Measurements from ENCODE around the gene GPD1L.
"Not testable (repeated sequence)": the region's sequence is repeated elsewhere in the genome, so short reads cannot be mapped to it uniquely, and the experiment has no call there.

GPD1L gene

DNA sequence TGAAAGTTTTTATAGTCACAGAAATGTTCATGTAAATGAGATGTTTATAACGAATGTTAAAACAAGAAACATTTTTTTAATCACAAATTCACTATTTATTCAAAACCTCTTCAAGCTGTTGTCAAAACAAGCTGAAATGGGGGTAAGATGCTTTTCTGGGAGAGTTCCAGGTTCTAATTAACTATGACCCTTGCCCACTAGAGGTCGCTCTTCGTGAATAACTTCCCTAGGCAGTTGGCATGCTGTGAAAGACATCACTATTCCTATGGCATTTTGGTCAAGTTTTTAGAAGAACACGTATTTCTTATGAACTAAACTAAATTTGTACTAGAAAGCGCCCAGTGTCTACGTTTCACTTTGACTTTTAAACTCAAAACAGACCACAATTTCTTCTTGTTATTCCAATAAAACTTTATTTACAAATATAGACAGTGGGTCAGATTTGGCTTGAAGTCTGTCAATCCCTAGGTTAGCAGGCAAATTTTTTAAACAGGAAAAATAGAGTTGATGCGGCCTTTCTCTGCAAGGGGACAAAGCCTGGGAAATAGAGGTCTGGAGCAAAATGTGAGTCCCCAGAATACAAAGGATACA is 69.3 kb downstream of the GPD1L start:
- no peak for TF ChIP-seq ZNF274 (IDR thresholded peaks at IDR 0.05; ENCODE audit: low read depth, low read length)
- H3K4me3 ChIP-seq (ENCODE audit: low read length): no peak overlapping the region

DNA sequence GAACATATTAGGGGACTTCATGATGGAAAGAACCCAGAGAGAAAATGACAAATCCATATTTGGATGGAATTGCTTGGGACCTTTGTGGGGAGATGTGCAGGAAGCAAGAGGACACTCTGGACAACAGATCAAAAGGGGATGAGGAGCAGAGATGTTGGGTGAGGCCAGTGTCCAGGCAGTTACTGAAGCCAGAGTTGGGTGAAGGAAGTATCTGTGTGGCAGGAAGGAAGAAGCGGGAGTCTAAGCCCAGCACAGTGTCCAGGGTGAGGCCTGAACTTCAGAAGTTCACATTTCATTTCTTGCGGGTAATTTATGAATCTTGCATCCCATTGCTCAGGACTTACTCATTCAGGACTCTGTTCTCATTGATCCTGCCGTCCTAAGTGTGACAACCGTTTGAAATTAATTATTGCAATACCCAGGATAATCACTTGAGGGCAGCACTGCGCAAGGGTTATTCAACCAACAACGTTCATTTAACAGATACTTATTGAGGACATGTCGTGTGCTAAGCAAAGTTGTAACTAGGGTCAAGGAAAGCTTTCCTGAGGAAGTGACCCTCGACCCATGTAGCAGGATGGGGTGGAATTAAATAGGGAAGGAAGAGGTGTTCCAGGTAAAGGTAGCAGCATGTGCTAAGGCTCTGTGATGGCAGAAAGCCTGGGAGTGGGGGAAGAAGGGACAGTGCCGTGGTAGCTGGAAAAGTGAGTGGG is 70.7 kb downstream of the GPD1L start:
- TF ChIP-seq ZNF274 (IDR thresholded peaks at IDR 0.05; ENCODE audit: low read depth, low read length): no peak
- H3K4me3 ChIP-seq (ENCODE audit: low read length): no peak overlapping the region

DNA sequence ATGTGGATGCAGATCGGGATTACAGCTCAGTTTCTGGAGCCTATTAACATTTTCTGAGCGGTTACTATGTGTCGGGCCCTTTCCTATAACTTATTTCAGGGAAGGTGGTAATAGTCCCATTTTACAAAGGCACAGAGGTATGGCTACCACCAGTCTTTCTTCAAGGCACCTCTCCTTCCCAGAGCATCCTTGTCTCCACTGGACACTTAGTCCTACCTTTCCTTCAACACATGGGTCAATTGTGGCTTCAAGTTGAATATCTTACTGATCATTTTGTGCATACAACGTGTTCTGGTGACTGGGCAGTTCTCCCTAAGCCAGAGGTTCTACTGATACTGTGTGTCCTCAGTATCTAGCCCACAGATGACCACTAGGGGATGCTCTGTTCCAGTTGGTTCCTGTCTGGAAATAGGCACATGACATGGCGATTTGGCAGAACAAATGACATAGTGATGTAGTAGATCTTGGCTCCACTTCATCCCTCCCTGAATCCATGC is 71.3 kb downstream of the GPD1L start:
- TF ChIP-seq ZNF274 (IDR thresholded peaks at IDR 0.05; ENCODE audit: low read depth, low read length): no peak
- H3K4me3 ChIP-seq (ENCODE audit: low read length): no peak overlapping the region

DNA sequence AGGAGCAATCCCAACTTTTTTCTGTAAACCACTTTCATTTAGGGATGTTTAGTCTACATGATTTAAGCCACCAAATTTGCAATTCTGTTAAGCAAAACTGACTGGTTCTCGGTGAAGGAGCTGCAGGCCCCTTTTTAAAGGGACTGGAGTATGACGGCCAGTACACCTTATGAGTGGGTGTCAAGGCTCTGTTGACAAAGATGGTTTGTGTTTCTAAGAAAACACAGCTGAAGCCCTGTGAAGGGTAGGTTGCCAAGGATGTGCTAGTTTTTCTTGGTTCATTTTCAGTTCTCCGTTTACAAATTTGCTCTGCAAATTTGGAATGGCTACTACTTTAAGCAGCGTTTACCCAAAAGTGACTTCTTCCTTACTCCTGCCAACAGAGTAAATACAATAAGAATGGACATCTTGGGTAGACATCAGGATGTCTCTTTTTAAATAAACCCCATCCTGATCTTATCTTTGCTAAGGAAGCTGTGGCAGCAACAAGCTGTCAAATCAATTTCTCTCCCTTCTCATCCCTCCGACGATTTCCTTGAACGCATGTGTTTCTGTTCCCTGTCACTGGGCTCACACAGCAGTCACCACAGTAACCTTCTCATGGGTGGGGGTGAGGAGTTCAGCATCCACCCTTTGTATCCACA is 73.8 kb downstream of the GPD1L start:
- no peak for TF ChIP-seq ZNF274 (IDR thresholded peaks at IDR 0.05; ENCODE audit: low read depth, low read length)
- H3K4me3 ChIP-seq (ENCODE audit: low read length): no peak overlapping the region

DNA sequence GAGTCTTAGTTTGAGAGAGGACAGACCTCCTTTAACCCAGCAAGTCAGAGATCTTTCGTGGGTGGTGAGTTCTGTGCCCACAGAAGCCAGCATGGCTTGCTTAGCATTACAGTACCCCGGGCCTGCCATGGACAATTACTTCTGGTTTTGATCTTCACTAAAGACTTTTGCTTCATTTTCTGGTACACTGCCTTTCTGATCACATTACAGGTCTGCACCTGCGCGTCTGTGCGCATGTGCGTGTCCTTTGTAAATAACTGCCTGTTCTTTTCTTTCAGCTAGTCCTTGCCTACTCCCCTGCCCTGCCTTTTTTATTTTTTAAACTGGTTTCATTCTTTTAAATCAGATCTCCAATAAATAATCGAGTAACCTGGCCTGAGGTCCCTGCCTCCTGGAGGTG is 74.9 kb downstream of the GPD1L start:
- no peak for TF ChIP-seq ZNF274 (IDR thresholded peaks at IDR 0.05; ENCODE audit: low read depth, low read length)
- no peak overlapping the region for H3K4me3 ChIP-seq (ENCODE audit: low read length)

DNA sequence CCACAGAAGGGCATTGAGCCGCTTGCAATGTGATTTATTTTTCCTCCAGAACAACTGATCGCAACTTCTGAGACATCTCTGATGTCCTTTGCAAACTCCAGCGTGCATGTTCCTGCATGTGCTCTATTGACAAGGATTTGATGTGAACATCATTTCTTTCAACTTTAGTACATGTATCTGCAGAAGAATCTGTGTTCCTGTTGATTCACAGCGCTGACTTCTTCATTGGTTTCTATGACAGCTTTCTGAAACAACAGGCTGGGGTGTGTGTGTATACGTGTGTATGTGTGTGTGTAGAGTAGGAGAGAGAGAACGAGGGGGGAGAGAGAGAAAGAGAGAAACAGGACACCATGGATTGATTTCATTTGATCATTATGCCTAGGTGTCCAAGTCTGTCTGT is 75.4 kb downstream of the GPD1L start:
- no peak overlapping the region for H3K4me3 ChIP-seq (ENCODE audit: low read length)
- TF ChIP-seq ZNF274 (IDR thresholded peaks at IDR 0.05; ENCODE audit: low read depth, low read length): no peak

DNA sequence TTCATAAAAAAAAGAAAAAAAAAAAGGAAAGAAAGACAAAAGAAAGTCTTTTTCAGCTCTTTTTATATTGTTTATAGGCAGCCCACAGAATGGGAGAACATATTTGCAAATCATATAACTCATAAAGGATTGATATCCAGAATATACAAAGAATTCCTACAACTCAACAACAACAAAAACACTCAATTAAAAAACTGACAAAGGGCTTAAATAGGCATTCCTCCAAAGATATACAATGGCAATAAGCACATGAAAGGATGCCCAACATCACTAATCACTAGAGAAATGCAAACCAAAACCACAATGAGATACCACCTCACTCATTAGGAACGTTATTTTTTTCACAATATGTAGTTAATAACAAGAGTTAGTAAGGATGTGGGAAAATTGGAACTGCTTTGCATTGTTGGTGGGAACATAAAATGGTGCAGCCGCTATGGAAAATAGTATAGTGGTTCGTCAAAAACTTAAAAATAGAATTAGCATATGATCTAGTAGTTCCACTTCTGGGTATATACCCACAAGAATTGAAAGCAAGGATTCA is 77.8 kb downstream of the GPD1L start:
- H3K4me3 ChIP-seq (ENCODE audit: low read length): no peak overlapping the region
- TF ChIP-seq ZNF274 (IDR thresholded peaks at IDR 0.05; ENCODE audit: low read depth, low read length): no peak

DNA sequence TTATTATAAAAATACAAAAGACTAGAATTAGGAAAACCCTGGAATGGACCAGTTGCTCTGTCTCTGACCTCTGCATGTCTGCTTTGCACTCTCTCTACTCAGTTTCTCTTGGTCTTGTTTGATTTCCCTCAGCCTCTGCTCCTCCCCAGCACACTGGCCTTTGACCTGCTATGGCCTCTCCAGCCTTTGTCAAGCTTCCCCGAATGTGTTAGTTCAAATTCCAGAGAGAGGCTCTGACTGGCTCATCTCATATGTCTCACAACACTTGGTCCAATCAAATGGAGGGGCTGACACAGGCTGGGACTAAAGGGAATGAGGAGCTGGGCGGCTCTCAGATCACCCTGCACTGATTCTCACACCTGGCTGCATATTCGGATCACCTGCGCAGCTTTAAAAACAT is 79.7 kb downstream of the GPD1L start:
- H3K4me3 ChIP-seq (ENCODE audit: low read length): no peak overlapping the region
- TF ChIP-seq ZNF274 (IDR thresholded peaks at IDR 0.05; ENCODE audit: low read depth, low read length): no peak

DNA sequence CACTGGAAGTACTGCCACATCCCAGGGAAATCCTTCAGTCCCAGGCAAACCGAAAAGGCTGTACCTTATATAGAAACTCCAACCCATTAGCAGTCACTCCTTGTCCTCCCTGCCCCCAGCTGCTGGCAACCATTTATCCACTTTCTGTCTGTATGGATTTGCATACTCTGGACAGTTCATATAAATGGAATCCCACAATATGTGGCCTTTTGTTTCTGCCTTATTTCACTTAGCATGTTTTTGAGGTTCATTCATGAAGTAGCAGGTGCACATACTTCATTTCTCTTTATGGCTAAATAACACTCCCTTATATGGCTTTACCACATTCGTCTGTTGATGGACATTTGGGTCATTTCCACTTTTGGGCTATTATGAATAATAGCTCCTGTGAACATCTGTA is 80.5 kb downstream of the GPD1L start:
- no peak for TF ChIP-seq ZNF274 (IDR thresholded peaks at IDR 0.05; ENCODE audit: low read depth, low read length)

DNA sequence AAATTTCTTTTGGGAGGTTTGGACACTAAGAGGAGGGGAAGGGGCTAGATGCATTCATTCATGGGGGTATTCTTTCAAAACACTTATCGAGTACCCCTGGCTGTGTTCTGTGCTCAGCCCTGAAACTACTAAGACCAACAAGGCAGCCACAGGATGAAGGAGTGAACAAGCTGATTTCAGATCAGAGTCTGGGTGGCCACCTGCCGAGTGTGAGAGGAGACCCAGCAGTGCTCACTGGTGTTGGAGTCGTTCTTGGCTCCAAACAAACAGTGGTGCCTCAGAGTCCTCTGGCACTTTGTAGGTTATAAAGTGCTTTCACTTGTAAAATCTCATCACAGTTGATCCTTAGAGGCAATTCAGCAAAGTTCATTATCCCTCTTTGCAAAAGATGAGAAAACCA is 83.3 kb downstream of the GPD1L start:
- H3K4me3 ChIP-seq (ENCODE audit: low read length): no peak overlapping the region
- no peak for TF ChIP-seq ZNF274 (IDR thresholded peaks at IDR 0.05; ENCODE audit: low read depth, low read length)

More for the DNA sequence above, 80.5 kb downstream of the GPD1L start:
- H3K4me3 ChIP-seq (ENCODE audit: low read length): no peak overlapping the region

DNA sequence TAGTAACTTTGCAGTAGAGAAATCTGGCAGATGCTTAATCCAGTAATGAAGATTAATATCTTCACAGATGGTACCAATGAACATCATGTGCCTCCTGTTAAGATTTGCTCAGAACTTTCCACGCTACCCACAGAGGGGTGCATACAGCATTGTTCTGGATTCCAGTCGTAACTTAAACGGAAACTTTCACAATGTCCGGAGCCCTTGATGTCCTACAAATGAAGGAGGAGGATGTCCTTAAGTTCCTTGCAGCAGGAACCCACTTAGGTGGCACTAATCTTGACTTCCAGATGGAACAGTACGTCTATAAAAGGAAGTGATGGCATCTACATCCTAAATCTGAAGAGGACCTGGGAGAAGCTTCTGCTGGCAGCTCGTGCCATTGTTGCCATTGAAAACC is 84.1 kb downstream of the GPD1L start:
- H3K4me3 ChIP-seq (ENCODE audit: low read length): not testable (repeated sequence)

DNA sequence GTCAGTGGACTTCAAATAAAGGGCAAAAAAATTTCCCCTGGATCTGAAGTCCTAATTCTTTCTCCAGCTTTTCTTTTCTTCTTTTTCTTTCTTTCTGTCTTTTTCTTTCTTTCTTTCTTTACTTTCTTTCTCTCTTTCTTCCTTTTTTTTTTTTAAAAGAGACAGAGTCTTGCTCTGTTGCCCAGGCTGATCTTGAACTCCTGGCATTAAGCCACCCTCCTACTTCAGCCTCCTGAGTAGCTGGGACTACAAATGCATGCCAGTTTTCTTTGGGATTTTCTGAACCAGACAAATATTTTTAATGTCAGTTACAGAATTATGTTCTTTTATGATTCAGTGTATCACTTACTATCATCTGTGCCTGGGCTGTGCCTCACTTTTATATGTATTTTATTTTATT is 86.7 kb downstream of the GPD1L start:
- no peak overlapping the region for H3K4me3 ChIP-seq (ENCODE audit: low read length)
- no peak for TF ChIP-seq ZNF274 (IDR thresholded peaks at IDR 0.05; ENCODE audit: low read depth, low read length)

DNA sequence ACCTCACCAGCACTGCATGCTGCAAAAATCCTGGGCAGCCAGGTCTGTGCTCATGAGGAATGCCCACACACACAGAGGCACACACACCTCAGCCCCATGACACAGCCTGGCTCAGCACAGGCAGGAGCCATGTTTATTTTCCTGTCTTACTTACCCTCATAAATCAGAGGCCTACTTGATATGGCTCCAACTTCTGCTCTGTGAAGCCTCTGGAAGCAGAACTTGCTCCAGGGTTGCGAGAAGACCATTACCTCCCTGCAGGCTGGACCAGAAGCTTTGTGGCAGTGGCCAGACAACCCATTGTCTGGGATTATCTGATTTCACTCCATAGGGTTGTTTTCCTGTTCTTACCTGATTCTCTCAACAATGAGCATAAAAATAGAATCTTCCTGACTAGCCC is 88.2 kb downstream of the GPD1L start:
- TF ChIP-seq ZNF274 (IDR thresholded peaks at IDR 0.05; ENCODE audit: low read depth, low read length): no peak

DNA sequence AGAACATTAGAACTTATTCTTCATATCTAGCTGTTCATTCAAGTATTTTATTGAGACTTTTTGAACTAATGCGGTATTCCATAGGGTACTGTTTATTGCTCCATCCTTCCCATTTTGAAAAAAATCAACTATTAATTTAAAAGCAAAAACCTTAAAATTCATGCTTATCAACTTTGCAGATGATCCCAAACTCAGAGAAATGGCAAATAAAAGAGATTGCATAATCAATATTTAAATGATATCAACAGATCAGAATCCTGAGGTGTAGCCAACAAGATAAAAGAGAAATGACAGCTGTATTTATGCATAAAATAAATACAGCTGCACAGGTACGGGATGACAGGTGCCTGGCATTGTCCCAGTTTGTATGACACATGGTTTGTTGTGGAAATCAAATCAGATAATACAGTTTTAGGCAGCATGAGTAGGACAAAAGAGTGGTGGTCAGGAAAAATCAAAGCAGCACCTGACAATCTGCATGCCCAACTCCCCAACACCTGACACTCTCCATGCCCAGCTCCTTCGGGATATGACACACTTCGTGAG is 89.6 kb downstream of the GPD1L start:
- TF ChIP-seq ZNF274 (IDR thresholded peaks at IDR 0.05; ENCODE audit: low read depth, low read length): no peak

More for the DNA sequence above, 88.2 kb downstream of the GPD1L start:
- no peak overlapping the region for H3K4me3 ChIP-seq (ENCODE audit: low read length)

DNA sequence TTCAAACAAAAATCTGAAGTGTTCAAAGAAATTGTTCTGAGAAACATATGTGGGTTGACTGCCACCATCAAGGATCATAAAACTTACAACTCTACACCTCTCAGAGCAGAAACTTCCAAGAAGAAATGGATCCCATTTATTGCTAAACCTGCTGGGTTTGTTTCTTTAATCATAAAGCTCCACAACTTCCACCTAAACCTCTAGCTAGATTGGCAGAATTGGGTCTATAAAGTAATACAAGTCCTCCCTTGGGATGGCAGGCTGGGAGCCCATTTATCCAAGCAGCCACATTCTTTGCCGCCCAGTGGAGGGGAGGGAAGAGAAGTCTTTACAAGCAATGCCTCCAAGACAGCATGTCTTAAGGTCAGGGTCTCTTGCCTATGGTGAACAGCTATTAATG is 91.6 kb downstream of the GPD1L start:
- H3K4me3 ChIP-seq (ENCODE audit: low read length): no peak overlapping the region
- TF ChIP-seq ZNF274 (IDR thresholded peaks at IDR 0.05; ENCODE audit: low read depth, low read length): no peak

More for the DNA sequence above, 89.6 kb downstream of the GPD1L start:
- H3K4me3 ChIP-seq (ENCODE audit: low read length): no peak overlapping the region

All from GM08714 (cell line).